H1 (cell line): ENCODE results near the gene SGCG. TPM values are rescaled to one million over a fixed set of nuclear protein-coding genes. Genes with fewer than 3 reads are reported as not detected.

ENCODE experiments used
- CHD1 ChIP-seq: IDR thresholded peaks from 2 replicates; pipeline ENCODE4 v1.6.1; 2012; ENCODE audit warnings: low read depth, low read length, improper control_type of control experiment
- HDAC6 ChIP-seq: IDR thresholded peaks from one replicate; pipeline ENCODE4 v1.7.1; 2012; ENCODE audit warnings: low read depth, mild to moderate bottlenecking, inconsistent platforms, low read length, moderate library complexity
- KDM4A ChIP-seq: IDR thresholded peaks from one replicate; pipeline ENCODE4 v1.7.1; 2012; ENCODE audit warnings: low read depth, mild to moderate bottlenecking, moderate library complexity, low read length, inconsistent platforms; ENCODE audit not compliant: severe bottlenecking
- SRF ChIP-seq: IDR thresholded peaks from 2 replicates; pipeline ENCODE4 v1.6.1; 2011; ENCODE audit warnings: mild to moderate bottlenecking, low read depth, low read length, moderate library complexity
- polyA plus RNA-seq, 7 experiments: library from polyadenylated mRNA; depleted of rRNA in 3 of 7; stranded (reverse) in 5 of 7; unstranded in 2 of 7; fragments of >200 nt in 5 of 7; fragments of 200-250 nt in 2 of 7; gene quantifications; 1 replicate in 5 of 7; 2 replicates in 1 of 7; 4 replicates in 1 of 7; pipeline versions ENCODE4 v1.2.1 to v1.2.3, GENCODE V29; 2011 to 2013; ENCODE audit warnings: missing spikeins in 2 of 7, mixed read lengths in 2 of 7
- total RNA-seq: library from RNA; stranded (reverse); fragmentation: NEBNext Ultra II Directional; extraction: Animal tissue kit (Norgen Biotek cat#: 25700); gene quantifications from 2 replicates; pipeline ENCODE4 v1.2.1, GENCODE V29; 2021

SGCG gene
- total and polyA plus RNA-seq, 2 of the 8 experiments (the other 6 are each of a cell fraction or from before 2014, with no cell fraction given), result 0.05 TPM; not detected in 1

- TF ChIP-seq SRF (no peak), HDAC6 (no peak), KDM4A (no peak), CHD1 (no peak)
Observed at GRCh38 chr13:23146811-23147625, 33.8 kb upstream of the SGCG start (continued).
